IgD-negative memory B cell (primary cell): ENCODE measurements around the gene MRTFA. TPM values are rescaled to one million over a fixed set of nuclear protein-coding genes. Genes with fewer than 3 reads are reported as not detected.
"Not testable (repeated sequence)": the region's sequence is repeated elsewhere in the genome, so short reads cannot be mapped to it uniquely, and the experiment has no call there.

Source experiments
- H3K27ac Mint-ChIP-seq, 3 donors: one replicate each; pipeline ENCODE4 v1.8.0; 2020 to 2022; ENCODE audit warnings: mild to moderate bottlenecking in 3 of 3, mixed read lengths in 3 of 3, moderate library complexity in 1 of 3
- H3K27me3 Mint-ChIP-seq: one replicate; pipeline ENCODE4 v1.8.0; 2021; ENCODE audit warnings: mixed read lengths
- H3K36me3 Mint-ChIP-seq: one replicate; pipeline ENCODE4 v1.8.0; 2020; ENCODE audit warnings: mild to moderate bottlenecking, mixed read lengths
- H3K4me1 Mint-ChIP-seq, 3 donors: one replicate each; pipeline ENCODE4 v1.8.0; 2020 to 2022; ENCODE audit warnings: mixed read lengths in 3 of 3, mild to moderate bottlenecking in 1 of 3
- H3K4me3 Mint-ChIP-seq, 4 donors: one replicate each; pipeline ENCODE4 v1.8.0; 2020 to 2022; ENCODE audit warnings: mild to moderate bottlenecking in 4 of 4, mixed read lengths in 4 of 4, moderate library complexity in 3 of 4
- H3K9me3 Mint-ChIP-seq, 3 donors: one replicate each; pipeline ENCODE4 v1.8.0; 2020 to 2021; ENCODE audit warnings: mixed read lengths in 3 of 3, mild to moderate bottlenecking in 1 of 3
- polyA plus RNA-seq: library from polyadenylated mRNA; unstranded; fragments of 300-500 nt; fragmentation: Illumina TruSeq; gene quantifications from one replicate; pipeline ENCODE4 v1.2.3, GENCODE V29; 2021

Gene MRTFA
- polyA plus RNA-seq, 1 donor from 2014 or later = 17.2 TPM

DNA sequence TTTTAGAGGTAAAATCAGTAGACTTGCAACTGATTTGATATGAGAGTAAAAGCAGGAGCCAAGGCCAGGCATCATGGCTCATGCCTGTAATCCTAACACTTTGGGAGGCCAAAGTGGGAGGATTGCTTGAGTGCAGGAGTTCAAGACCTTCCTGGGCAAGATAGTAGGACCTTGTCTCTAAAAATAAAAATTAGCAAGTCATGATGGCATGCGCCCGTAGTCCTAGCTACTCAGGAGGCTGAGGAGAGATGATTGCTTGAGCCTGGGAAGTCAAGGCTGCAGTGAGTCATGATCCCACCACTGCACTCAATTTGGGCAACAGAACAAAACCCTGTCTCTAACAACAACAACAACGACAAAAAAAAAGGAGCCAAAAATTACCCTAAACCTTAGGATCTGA is 252.6 kb downstream of the MRTFA start:
- Mint-ChIP-seq H3K9me3 (no peaks in the 10 kb centered on the region), H3K4me3 (peak overlapping the region in 2 of 4 donors; percentile 15 to 23), H3K27me3 (no peaks in the 10 kb centered on the region), H3K27ac (peak overlapping the region in 2 of 3 donors; percentile 21 to 44), H3K4me1 (peaks cover 41 to 57% (median 45%) of the 10 kb centered on the region in 3 donors), H3K36me3 (peaks cover 2% of the 10 kb centered on the region)

GRCh38 chr22:40381461-40381860 is 255.1 kb downstream of the MRTFA start:
- Mint-ChIP-seq H3K4me3 (no peak overlapping the region), H3K27me3 (no peaks in the 10 kb centered on the region), H3K9me3 (no peaks in the 10 kb centered on the region), H3K4me1 (peaks cover 36 to 44% (median 39%) of the 10 kb centered on the region in 3 donors), H3K36me3 (peaks cover 3% of the 10 kb centered on the region), H3K27ac (no peak overlapping the region)

DNA sequence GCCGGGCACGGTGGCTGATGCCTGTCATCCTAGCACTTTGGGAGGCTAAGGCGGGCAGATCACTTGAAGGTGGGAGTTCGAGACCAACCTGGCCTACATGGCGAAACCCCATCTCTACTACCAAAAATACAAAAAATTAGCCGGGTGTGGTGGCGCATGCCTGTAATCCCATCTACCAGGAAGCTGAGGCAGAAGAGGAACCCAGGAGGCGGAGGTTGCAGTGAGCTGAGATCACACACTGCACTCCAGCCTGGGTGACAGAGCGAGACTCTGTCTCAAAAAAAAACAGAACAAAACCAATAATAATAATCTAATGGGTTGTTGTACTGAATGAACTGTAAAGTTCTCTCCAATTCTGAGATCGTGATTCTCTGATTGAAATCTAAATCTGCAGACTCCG is 258.1 kb downstream of the MRTFA start:
- H3K27ac Mint-ChIP-seq = peak overlapping the region in 1 of 3 donors; percentile 17
- H3K27me3 Mint-ChIP-seq, H3K4me3 Mint-ChIP-seq, H3K36me3 Mint-ChIP-seq, H3K9me3 Mint-ChIP-seq: not testable (repeated sequence)
- H3K4me1 Mint-ChIP-seq = peaks cover 24 to 38% (median 31%) of the 10 kb centered on the region in 3 donors

DNA sequence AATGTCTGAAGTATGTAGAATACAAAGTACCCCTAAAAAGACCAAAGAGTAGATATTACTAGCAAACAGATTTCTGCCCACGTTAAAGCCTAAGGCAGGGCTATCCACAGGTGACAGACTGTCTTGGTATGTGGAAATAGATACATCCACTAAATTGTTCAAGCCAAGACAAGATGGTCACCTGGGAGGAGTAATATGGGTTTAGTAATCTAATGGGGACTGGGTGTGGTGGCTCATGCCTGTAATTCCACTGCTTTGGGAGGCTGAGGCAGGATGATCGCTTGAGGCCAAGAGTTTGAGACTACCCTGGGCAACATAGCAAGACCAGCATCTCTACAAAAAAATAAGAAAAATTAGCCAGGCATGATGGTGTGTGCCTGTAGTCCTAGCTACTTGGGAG is 258.6 kb downstream of the MRTFA start:
- H3K4me1 Mint-ChIP-seq = peaks cover 24 to 41% (median 34%) of the 10 kb centered on the region in 3 donors
- no peak overlapping the region for H3K27ac Mint-ChIP-seq
- H3K27me3 Mint-ChIP-seq = no peaks in the 10 kb centered on the region
- no peak overlapping the region for H3K4me3 Mint-ChIP-seq
- H3K9me3 Mint-ChIP-seq = no peaks in the 10 kb centered on the region
- peaks cover 4% of the 10 kb centered on the region for H3K36me3 Mint-ChIP-seq

DNA sequence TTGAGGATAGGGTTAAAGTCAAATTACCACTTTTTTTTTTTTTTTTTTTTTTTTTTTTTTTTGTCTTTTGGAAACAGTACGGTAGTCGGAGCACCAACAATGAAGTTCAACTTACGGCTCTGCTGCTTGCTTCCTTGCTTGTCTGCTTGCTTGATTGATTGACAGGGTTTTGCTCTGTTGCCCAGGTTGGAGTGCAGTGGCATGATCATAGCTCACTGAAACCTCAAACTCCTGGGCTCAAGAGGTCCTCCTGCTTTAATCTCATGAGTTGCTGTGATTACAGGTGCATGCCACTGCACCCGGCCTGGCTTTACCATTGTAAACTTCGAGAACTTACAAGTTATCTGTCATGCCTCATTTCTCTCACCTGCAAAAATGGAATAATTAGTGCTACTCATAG is 260.4 kb downstream of the MRTFA start:
- Mint-ChIP-seq H3K9me3 (no peaks in the 10 kb centered on the region), H3K4me3 (peak overlapping the region; percentile 30 to 76 (median 59)), H3K27me3 (no peaks in the 10 kb centered on the region), H3K36me3 (peaks cover 4% of the 10 kb centered on the region), H3K27ac (peak overlapping the region in 2 of 3 donors; percentile 26 to 33), H3K4me1 (peaks cover 24 to 42% (median 35%) of the 10 kb centered on the region in 3 donors)

GRCh38 chr22:40374567-40374966 is 262.0 kb downstream of the MRTFA start:
- Mint-ChIP-seq H3K4me1 (peaks cover 27 to 44% (median 35%) of the 10 kb centered on the region in 3 donors), H3K36me3 (peaks cover 4% of the 10 kb centered on the region), H3K4me3 (no peak overlapping the region), H3K9me3 (no peaks in the 10 kb centered on the region), H3K27ac (no peak overlapping the region), H3K27me3 (no peaks in the 10 kb centered on the region)

GRCh38 chr22:40368836-40369235 is 267.7 kb downstream of the MRTFA start:
- no peaks in the 10 kb centered on the region for H3K9me3 Mint-ChIP-seq
- H3K27me3 Mint-ChIP-seq = no peaks in the 10 kb centered on the region
- H3K4me1 Mint-ChIP-seq = peaks cover 13 to 18% (median 17%) of the 10 kb centered on the region in 3 donors
- H3K27ac Mint-ChIP-seq = no peak overlapping the region
- H3K4me3 Mint-ChIP-seq = peak overlapping the region in 2 of 4 donors; percentile 45 to 97
- H3K36me3 Mint-ChIP-seq = peaks cover 2% of the 10 kb centered on the region

- H3K9me3 Mint-ChIP-seq = no peaks in the 10 kb centered on the region
- H3K4me1 Mint-ChIP-seq = peaks cover 9 to 17% (median 13%) of the 10 kb centered on the region in 3 donors
- H3K4me3 Mint-ChIP-seq = peak overlapping the region in 1 of 4 donors; percentile 97
- H3K27ac Mint-ChIP-seq = no peak overlapping the region
- no peaks in the 10 kb centered on the region for H3K36me3 Mint-ChIP-seq
- no peaks in the 10 kb centered on the region for H3K27me3 Mint-ChIP-seq
Observed at GRCh38 chr22:40368016-40368415, 268.5 kb downstream of the MRTFA start.

DNA sequence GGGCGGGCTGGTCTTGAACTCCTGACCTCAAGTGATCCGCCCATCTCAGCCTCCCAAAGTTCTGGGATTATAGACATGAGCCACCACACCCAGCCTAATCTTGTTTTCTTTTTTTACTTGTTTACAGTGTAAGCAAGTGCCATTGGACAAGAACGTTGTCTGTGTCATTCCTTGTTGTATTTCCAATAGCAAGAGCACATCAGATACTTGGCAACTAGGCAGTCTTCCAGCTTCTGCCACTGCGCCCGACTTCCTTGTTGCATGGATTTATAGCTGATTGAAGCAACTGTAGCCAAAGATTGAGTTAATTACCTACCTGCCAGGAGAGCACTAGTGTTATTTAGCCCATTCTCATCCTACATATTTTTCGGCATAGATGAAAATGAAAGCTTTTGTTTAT is 269.2 kb downstream of the MRTFA start:
- Mint-ChIP-seq H3K4me1 (peaks cover 4 to 10% (median 6%) of the 10 kb centered on the region in 3 donors), H3K4me3 (peak overlapping the region in 1 of 4 donors; percentile 43), H3K36me3 (no peaks in the 10 kb centered on the region), H3K9me3 (no peaks in the 10 kb centered on the region), H3K27ac (peak overlapping the region in 2 of 3 donors; percentile 32 to 47), H3K27me3 (no peaks in the 10 kb centered on the region)

DNA sequence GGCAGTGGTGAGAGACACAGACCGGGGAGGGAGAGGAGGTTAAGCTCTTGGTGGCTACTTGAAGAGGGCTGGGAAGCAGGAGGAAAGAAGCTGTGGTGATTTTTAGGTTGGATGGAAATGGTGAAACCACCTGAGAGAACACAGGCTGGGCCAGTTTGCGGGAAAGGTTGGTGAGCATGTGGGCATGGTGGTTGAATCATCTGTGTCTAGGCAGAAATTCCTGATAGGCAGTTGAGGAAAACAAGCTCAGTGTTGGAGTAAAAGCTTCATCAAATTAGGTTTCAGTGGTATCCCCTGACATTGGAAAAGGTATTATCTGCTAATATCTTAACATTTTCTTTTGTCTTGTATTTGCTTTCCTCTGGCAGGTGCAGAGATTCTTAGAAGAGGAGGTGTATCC is 270.5 kb downstream of the MRTFA start:
- Mint-ChIP-seq H3K4me3 (peak overlapping the region in 1 of 4 donors; percentile 9), H3K36me3 (no peaks in the 10 kb centered on the region), H3K9me3 (no peaks in the 10 kb centered on the region), H3K27me3 (no peaks in the 10 kb centered on the region), H3K27ac (peak overlapping the region in 1 of 3 donors; percentile 80), H3K4me1 (peaks cover 2 to 6% (median 3%) of the 10 kb centered on the region in 3 donors)

- H3K27me3 Mint-ChIP-seq = no peaks in the 10 kb centered on the region
- H3K4me1 Mint-ChIP-seq = peaks cover 0 to 4% (median 0%) of the 10 kb centered on the region in 3 donors
- no peaks in the 10 kb centered on the region for H3K9me3 Mint-ChIP-seq
- peak overlapping the region in 1 of 4 donors; percentile 11 for H3K4me3 Mint-ChIP-seq
- no peak overlapping the region for H3K27ac Mint-ChIP-seq
- H3K36me3 Mint-ChIP-seq = no peaks in the 10 kb centered on the region
Observed at GRCh38 chr22:40364431-40364830, 272.1 kb downstream of the MRTFA start.

GRCh38 chr22:40363059-40363458 is 273.5 kb downstream of the MRTFA start:
- H3K4me3 Mint-ChIP-seq = peak overlapping the region in 1 of 4 donors; percentile 81
- no peaks in the 10 kb centered on the region for H3K9me3 Mint-ChIP-seq
- peaks cover 0 to under 1% (median 0%) of the 10 kb centered on the region in 3 donors for H3K4me1 Mint-ChIP-seq
- no peaks in the 10 kb centered on the region for H3K27me3 Mint-ChIP-seq
- no peak overlapping the region for H3K27ac Mint-ChIP-seq
- no peaks in the 10 kb centered on the region for H3K36me3 Mint-ChIP-seq

GRCh38 chr22:40361100-40361499 is 275.4 kb downstream of the MRTFA start:
- Mint-ChIP-seq H3K4me3 (no peak overlapping the region), H3K36me3 (no peaks in the 10 kb centered on the region), H3K27me3 (no peaks in the 10 kb centered on the region), H3K4me1 (no peaks in the 10 kb centered on the region), H3K27ac (no peak overlapping the region), H3K9me3 (no peaks in the 10 kb centered on the region)

Other genes with a start within 250 kb of the MRTFA start
- not detected for gene MCHR1, start 42.8 kb upstream of the MRTFA start, polyA plus RNA-seq
- gene SLC25A17, start 182.6 kb upstream of the MRTFA start, polyA plus RNA-seq = 19.1 TPM
- 211 TPM for gene ST13, start 219.9 kb upstream of the MRTFA start, polyA plus RNA-seq
- gene XPNPEP3, start 220.4 kb upstream of the MRTFA start, polyA plus RNA-seq = 11.9 TPM
- 0.09 TPM for gene DNAJB7, start 225.4 kb upstream of the MRTFA start, polyA plus RNA-seq